ENCODE measurements around the gene BRF1.

GRCh38 chr14:105221598-105222178 is 79.1 kb downstream of the BRF1 start:
- TF ChIP-seq CTCF (IDR thresholded peaks at IDR 0.05) (no peak), POLR2A (IDR thresholded peaks at IDR 0.05) (no peak), EP300 (IDR thresholded peaks at IDR 0.05) (no peak)
